ENCODE data around the gene TP53.

TP53 gene

GRCh38 chr17:7709031-7709430 lies 21.7 kb upstream of the TP53 start:
- no peak overlapping the region for H3K9ac ChIP-seq (ENCODE audit: low read depth, low read length, poor library complexity, severe bottlenecking)
- H2AFZ ChIP-seq (ENCODE audit: low read length): no peak overlapping the region
- H3K4me3 ChIP-seq (ENCODE audit: low read length, poor library complexity, severe bottlenecking): no peak overlapping the region
- no peaks in the 10 kb centered on the region for H3K27me3 ChIP-seq (ENCODE audit: insufficient read depth, low read length, poor library complexity, severe bottlenecking)
- no peak for TF ChIP-seq EZH2phosphoT487 (IDR thresholded peaks at IDR 0.05; ENCODE audit: borderline replicate concordance)
- no peak for TF ChIP-seq CTCF (conservative IDR thresholded peaks at IDR 0.05; ENCODE audit: low read length)
- H3K4me2 ChIP-seq (ENCODE audit: low read depth, low read length, poor library complexity, severe bottlenecking): no peak overlapping the region
- peaks cover 13% of the 10 kb centered on the region for H3K4me1 ChIP-seq (ENCODE audit: insufficient read depth, low read length, poor library complexity, severe bottlenecking)
- no peaks in the 10 kb centered on the region for H3K36me3 ChIP-seq (ENCODE audit: insufficient read depth, low read length)
- no peaks in the 10 kb centered on the region for H3K79me2 ChIP-seq (ENCODE audit: insufficient read depth, low read length)
- peaks cover 6% of the 10 kb centered on the region; the same call in 1 of the 2 replicates for H3K9me2 ChIP-seq (replicated peaks; ENCODE audit: low read depth, low read length)
- H3K9me3 ChIP-seq (ENCODE audit: insufficient read depth, low read depth, low read length): no peaks in the 10 kb centered on the region
- no peaks in the 10 kb centered on the region for H3F3A ChIP-seq (ENCODE audit: low read depth)
- no peaks in the 10 kb centered on the region for H4K20me1 ChIP-seq (ENCODE audit: insufficient read depth, low read length, poor library complexity, severe bottlenecking)

DNA sequence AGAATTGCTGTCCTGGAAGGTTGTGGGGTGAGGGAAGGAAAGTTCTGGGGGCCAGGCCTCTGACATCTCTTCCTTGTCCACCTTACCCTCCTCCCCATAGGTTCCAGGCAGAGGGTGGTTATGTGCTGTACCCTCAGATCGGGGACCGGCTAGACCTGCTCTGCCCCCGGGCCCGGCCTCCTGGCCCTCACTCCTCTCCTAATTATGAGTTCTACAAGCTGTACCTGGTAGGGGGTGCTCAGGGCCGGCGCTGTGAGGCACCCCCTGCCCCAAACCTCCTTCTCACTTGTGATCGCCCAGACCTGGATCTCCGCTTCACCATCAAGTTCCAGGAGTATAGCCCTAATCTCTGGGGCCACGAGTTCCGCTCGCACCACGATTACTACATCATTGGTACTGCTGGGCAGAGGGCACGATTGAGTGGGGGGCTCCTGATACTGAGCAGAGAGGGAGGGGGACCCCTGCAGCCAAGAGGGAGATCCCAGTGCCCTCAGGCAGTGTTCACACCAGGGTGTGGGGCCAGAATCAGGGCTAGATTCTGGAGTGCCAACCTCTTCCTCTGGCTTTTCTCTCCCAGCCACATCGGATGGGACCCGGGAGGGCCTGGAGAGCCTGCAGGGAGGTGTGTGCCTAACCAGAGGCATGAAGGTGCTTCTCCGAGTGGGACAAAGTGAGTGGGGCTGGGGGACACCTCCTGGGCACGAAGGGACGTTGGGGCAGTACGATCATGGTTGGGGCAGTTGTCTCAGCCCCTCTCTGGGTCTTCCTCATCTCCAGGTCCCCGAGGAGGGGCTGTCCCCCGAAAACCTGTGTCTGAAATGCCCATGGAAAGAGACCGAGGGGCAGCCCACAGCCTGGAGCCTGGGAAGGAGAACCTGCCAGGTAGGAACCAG lies 20.8 kb upstream of the TP53 start:
- Histone ChIP-seq H3K4me3 (ENCODE audit: low read length, poor library complexity, severe bottlenecking) (no peak overlapping the region), H3K9ac (ENCODE audit: low read depth, low read length, poor library complexity, severe bottlenecking) (no peak overlapping the region), H3K9me2 (replicated peaks; ENCODE audit: low read depth, low read length) (peaks cover 6% of the 10 kb centered on the region; the same call in 1 of the 2 replicates), H3K27me3 (ENCODE audit: insufficient read depth, low read length, poor library complexity, severe bottlenecking) (no peaks in the 10 kb centered on the region), H3K9me3 (ENCODE audit: insufficient read depth, low read depth, low read length) (no peaks in the 10 kb centered on the region), H3F3A (ENCODE audit: low read depth) (no peaks in the 10 kb centered on the region), H3K36me3 (ENCODE audit: insufficient read depth, low read length) (no peaks in the 10 kb centered on the region), H3K79me2 (ENCODE audit: insufficient read depth, low read length) (no peaks in the 10 kb centered on the region), H2AFZ (ENCODE audit: low read length) (no peak overlapping the region), H3K4me2 (ENCODE audit: low read depth, low read length, poor library complexity, severe bottlenecking) (no peak overlapping the region), H4K20me1 (ENCODE audit: insufficient read depth, low read length, poor library complexity, severe bottlenecking) (no peaks in the 10 kb centered on the region), H3K4me1 (ENCODE audit: insufficient read depth, low read length, poor library complexity, severe bottlenecking) (peaks cover 13% of the 10 kb centered on the region)
- TF ChIP-seq CTCF (conservative IDR thresholded peaks at IDR 0.05; ENCODE audit: low read length): no peak
- TF ChIP-seq EZH2phosphoT487 (IDR thresholded peaks at IDR 0.05; ENCODE audit: borderline replicate concordance): no peak

DNA sequence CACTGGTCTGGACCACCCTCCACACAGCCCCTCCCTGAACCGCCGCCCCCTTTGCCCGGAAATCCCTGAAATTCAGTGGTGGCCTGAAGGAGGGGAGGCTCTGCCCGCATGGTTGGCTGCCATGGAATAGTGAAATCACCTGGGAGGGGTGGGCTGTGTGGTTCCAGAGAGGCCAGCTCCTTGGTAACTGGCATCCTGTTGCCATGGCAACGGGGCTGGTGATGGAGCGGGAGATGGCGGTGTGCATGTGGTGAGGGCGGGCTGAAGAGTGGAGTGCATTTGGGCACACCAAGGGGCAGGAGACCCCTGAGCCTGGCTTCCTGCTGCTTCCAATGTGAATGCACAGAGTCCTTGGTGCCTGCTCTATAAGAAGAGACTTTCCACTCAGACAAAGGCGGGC lies 20.2 kb upstream of the TP53 start:
- TF ChIP-seq EZH2phosphoT487 (IDR thresholded peaks at IDR 0.05; ENCODE audit: borderline replicate concordance) (no peak), CTCF (conservative IDR thresholded peaks at IDR 0.05; ENCODE audit: low read length) (no peak)
- Histone ChIP-seq H3F3A (ENCODE audit: low read depth) (no peaks in the 10 kb centered on the region), H2AFZ (ENCODE audit: low read length) (no peak overlapping the region), H4K20me1 (ENCODE audit: insufficient read depth, low read length, poor library complexity, severe bottlenecking) (no peaks in the 10 kb centered on the region), H3K9me3 (ENCODE audit: insufficient read depth, low read depth, low read length) (no peaks in the 10 kb centered on the region), H3K4me1 (ENCODE audit: insufficient read depth, low read length, poor library complexity, severe bottlenecking) (peaks cover 13% of the 10 kb centered on the region), H3K79me2 (ENCODE audit: insufficient read depth, low read length) (no peaks in the 10 kb centered on the region), H3K9me2 (replicated peaks; ENCODE audit: low read depth, low read length) (peaks cover 6% of the 10 kb centered on the region; the same call in 1 of the 2 replicates), H3K36me3 (ENCODE audit: insufficient read depth, low read length) (no peaks in the 10 kb centered on the region), H3K9ac (ENCODE audit: low read depth, low read length, poor library complexity, severe bottlenecking) (no peak overlapping the region), H3K27me3 (ENCODE audit: insufficient read depth, low read length, poor library complexity, severe bottlenecking) (no peaks in the 10 kb centered on the region), H3K4me3 (ENCODE audit: low read length, poor library complexity, severe bottlenecking) (no peak overlapping the region), H3K4me2 (ENCODE audit: low read depth, low read length, poor library complexity, severe bottlenecking) (no peak overlapping the region)
